ENCODE results near the gene ANXA2. TPM values are rescaled to one million over a fixed set of nuclear protein-coding genes. Genes with fewer than 3 reads are reported as not detected.

Gene ANXA2
- total and polyA plus RNA-seq, 10 of the 15 experiments (the other 5 are each of a cell fraction or from before 2014, with no cell fraction given), result 135 to 540 (median 281) TPM

DNA sequence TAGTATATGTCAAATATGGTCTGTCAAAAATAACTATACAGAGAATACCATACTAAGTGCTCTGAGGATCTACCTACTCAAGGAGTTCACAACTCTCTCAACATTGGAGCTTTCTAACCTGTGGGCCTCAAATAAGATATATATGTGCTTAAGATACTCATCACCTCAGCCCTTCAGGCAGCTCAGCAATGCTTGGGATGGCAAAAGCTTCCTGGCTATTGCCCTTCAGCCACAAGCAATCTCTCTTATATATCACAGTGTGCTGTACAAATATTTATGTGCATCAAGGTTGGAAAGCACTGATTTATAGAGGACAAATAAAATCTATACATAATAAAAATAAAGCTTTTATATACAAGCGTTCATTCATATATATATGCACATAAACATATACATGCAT lies 40.9 kb upstream of the ANXA2 start:
- Histone ChIP-seq H3K79me2 (ENCODE audit: control insufficient read depth, insufficient read depth, low read length) (no peaks in the 10 kb centered on the region), H4K20me1 (ENCODE audit: control insufficient read depth, insufficient read depth) (no peaks in the 10 kb centered on the region), H3K36me3 (ENCODE audit: control insufficient read depth in 2 of 2, insufficient read depth in 2 of 2, low read length in 1 of 2) (peaks cover 0 to 9% of the 10 kb centered on the region in 2 experiments; a peak in 1 of 4 replicates), H3K4me2 (ENCODE audit: control insufficient read depth, insufficient read depth) (no peak overlapping the region), H2AFZ (ENCODE audit: control insufficient read depth, low read depth, low read length) (no peak overlapping the region), H3K9ac (ENCODE audit: control insufficient read depth, insufficient read depth, low read length) (no peak overlapping the region), H3K27me3 (replicated peaks in 1 of 2; ENCODE audit: control insufficient read depth in 2 of 2, insufficient read depth in 2 of 2, low read length in 1 of 2) (no peaks in the 10 kb centered on the region), H3K27ac (ENCODE audit: control insufficient read depth, insufficient read depth) (no peak overlapping the region), H3K9me3 (replicated peaks; ENCODE audit: control insufficient read depth, insufficient read depth, low read length) (no peaks in the 10 kb centered on the region), H3K4me1 (ENCODE audit: control insufficient read depth, insufficient read depth, low read length) (no peaks in the 10 kb centered on the region), H3K4me3 (no peak overlapping the region)
- RAD21 ChIA-PET (ENCODE audit: unreplicated experiment), result no interaction called here
- DNase-seq (ENCODE audit: low read depth, low spot score), result no peak
- intact Hi-C loops (cut with micrococcal nuclease; ENCODE audit: unreplicated experiment), result no loop called here
- CTCF ChIA-PET, result interaction anchor here (0.6 to 1.6 kb wide), 3 partner anchors 9 to 193 kb away, joined by 3 read pairs; no protein-coding TSS in a partner anchor
- FAIRE-seq, result no peak
- no TSS peak for BruUV-seq (replicated peaks)
- no peak for ATAC-seq
- TF ChIP-seq ZNF622 (IDR thresholded peaks at IDR 0.05), result no peak
- TF ChIP-seq, protein P1, sequence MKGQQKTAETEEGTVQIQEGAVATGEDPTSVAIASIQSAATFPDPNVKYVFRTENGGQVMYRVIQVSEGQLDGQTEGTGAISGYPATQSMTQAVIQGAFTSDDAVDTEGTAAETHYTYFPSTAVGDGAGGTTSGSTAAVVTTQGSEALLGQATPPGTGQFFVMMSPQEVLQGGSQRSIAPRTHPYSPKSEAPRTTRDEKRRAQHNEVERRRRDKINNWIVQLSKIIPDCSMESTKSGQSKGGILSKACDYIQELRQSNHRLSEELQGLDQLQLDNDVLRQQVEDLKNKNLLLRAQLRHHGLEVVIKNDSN (IDR thresholded peaks at IDR 0.05; ENCODE audit: borderline replicate concordance, extremely low read length, insufficient read depth, low read depth, low read length), result no peak
- no peak for TF ChIP-seq GATAD2B (conservative IDR thresholded peaks at IDR 0.05; ENCODE audit: low read depth)
- no peak for TF ChIP-seq MEF2B (IDR thresholded peaks at IDR 0.05; ENCODE audit: partially characterized antibody, poor library complexity, severe bottlenecking)
- in situ Hi-C loops (cut with MboI), result no loop called here
- POLR2A ChIA-PET, result no interaction called here
- WGBS (ENCODE audit: insufficient coverage, insufficient replicate concordance, low lambda C conversion rate, missing lambda C conversion rate), result 93% methylated on average over 1 of the region's 1 CpG
- SMC1A ChIA-PET (ENCODE audit: uncharacterized antibody, unreplicated experiment), result interaction anchor here (1.1 kb wide), 2 partner anchors 18 to 26 kb away, joined by 3 read pairs; no protein-coding TSS in a partner anchor

DNA sequence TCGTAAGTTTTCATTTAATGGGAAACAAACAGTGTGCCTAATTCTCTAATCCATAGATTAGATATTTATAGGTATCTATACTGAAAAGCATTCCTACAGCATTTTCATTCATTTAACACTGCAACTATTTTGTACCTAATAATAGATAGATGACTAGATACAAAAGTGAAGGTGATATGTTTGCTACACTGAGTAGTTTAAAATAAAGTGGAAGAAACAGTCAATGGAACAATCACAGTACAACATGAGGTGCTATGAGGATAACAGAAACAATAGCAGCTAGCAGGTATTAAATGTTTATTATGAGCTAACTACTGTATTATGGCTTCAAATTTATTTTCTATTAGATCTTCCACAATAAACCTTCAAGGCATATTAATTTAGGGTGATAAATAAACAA lies 31.1 kb upstream of the ANXA2 start:
- H4K20me1 ChIP-seq (ENCODE audit: control insufficient read depth, insufficient read depth), result no peaks in the 10 kb centered on the region
- RAD21 ChIA-PET (ENCODE audit: unreplicated experiment), result no interaction called here
- H3K9me3 ChIP-seq (replicated peaks; ENCODE audit: control insufficient read depth, insufficient read depth, low read length), result no peaks in the 10 kb centered on the region
- SMC1A ChIA-PET (ENCODE audit: uncharacterized antibody, unreplicated experiment), result interaction anchor here (1.8 kb wide), 1 partner anchor 30 kb away, joined by 9 read pairs; no protein-coding TSS in a partner anchor
- no peak overlapping the region for H2AFZ ChIP-seq (ENCODE audit: control insufficient read depth, low read depth, low read length)
- BruUV-seq (replicated peaks), result no TSS peak
- no peak overlapping the region for H3K4me2 ChIP-seq (ENCODE audit: control insufficient read depth, insufficient read depth)
- intact Hi-C loops (cut with micrococcal nuclease; ENCODE audit: unreplicated experiment) (no loop called here), in situ Hi-C loops (cut with MboI) (no loop called here)
- H3K9ac ChIP-seq (ENCODE audit: control insufficient read depth, insufficient read depth, low read length), result no peak overlapping the region
- no peaks in the 10 kb centered on the region for H3K79me2 ChIP-seq (ENCODE audit: control insufficient read depth, insufficient read depth, low read length)
- DNase-seq (ENCODE audit: low read depth, low spot score) (no peak), ATAC-seq (no peak), FAIRE-seq (no peak)
- TF ChIP-seq CREB1 (IDR thresholded peaks at IDR 0.05; ENCODE audit: low read depth), result no peak
- no peak for TF ChIP-seq EP300 (IDR thresholded peaks at IDR 0.05; ENCODE audit: borderline replicate concordance in 1 of 2, control insufficient read depth in 1 of 2, low read depth in 2 of 2, low read length in 2 of 2)
- TF ChIP-seq, protein P2, sequence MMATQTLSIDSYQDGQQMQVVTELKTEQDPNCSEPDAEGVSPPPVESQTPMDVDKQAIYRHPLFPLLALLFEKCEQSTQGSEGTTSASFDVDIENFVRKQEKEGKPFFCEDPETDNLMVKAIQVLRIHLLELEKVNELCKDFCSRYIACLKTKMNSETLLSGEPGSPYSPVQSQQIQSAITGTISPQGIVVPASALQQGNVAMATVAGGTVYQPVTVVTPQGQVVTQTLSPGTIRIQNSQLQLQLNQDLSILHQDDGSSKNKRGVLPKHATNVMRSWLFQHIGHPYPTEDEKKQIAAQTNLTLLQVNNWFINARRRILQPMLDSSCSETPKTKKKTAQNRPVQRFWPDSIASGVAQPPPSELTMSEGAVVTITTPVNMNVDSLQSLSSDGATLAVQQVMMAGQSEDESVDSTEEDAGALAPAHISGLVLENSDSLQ (IDR thresholded peaks at IDR 0.05), result no peak
- TF ChIP-seq MYC (IDR thresholded peaks at IDR 0.05; ENCODE audit: insufficient read depth, insufficient read length, insufficient replicate concordance, low read length, severe bottlenecking), result no peak
- TF ChIP-seq CBFB (IDR thresholded peaks at IDR 0.05; ENCODE audit: low read depth), result no peak
- TF ChIP-seq NFXL1 (IDR thresholded peaks at IDR 0.05; ENCODE audit: borderline replicate concordance), result no peak
- no peak for TF ChIP-seq NFIC (IDR thresholded peaks at IDR 0.05; ENCODE audit: low read depth, low read length)
- no peak for TF ChIP-seq NR2F1 (conservative IDR thresholded peaks at IDR 0.05)
- H3K27ac ChIP-seq (ENCODE audit: control insufficient read depth, insufficient read depth), result no peak overlapping the region
- POLR2A ChIA-PET, result no interaction called here
- H3K36me3 ChIP-seq (ENCODE audit: control insufficient read depth in 2 of 2, insufficient read depth in 2 of 2, low read length in 1 of 2), result no peaks in the 10 kb centered on the region; a peak in 2 of 4 replicates
- 93% methylated on average over 1 of the region's 1 CpG for WGBS (ENCODE audit: insufficient coverage, insufficient replicate concordance, low lambda C conversion rate, missing lambda C conversion rate)
- no peaks in the 10 kb centered on the region for H3K4me1 ChIP-seq (ENCODE audit: control insufficient read depth, insufficient read depth, low read length)
- CTCF ChIA-PET, result interaction anchor here (2.4 kb wide), 1 partner anchor 11 kb away, joined by 8 read pairs; no protein-coding TSS in a partner anchor
- H3K4me3 ChIP-seq, result no peak overlapping the region
- H3K27me3 ChIP-seq (replicated peaks in 1 of 2; ENCODE audit: control insufficient read depth in 2 of 2, insufficient read depth in 2 of 2, low read length in 1 of 2), result no peaks in the 10 kb centered on the region
